Measurements from ENCODE around the gene C1orf159.
"Not testable (repeated sequence)": the region's sequence is repeated elsewhere in the genome, so short reads cannot be mapped to it uniquely, and the experiment has no call there.

The C1orf159 gene

GRCh38 chr1:1115136-1115785, 628 bp downstream of the C1orf159 start:
- no peak for DNase-seq

- DNase-seq: no peak
These were observed 1.5 kb downstream of the C1orf159 start for GRCh38 chr1:1114431-1114830.

GRCh38 chr1:1112237-1112985, 3.5 kb downstream of the C1orf159 start:
- no peak for DNase-seq

- DNase-seq: no peak
These were observed 4.2 kb downstream of the C1orf159 start for GRCh38 chr1:1111516-1112236.

- no peak for DNase-seq
These were observed 5.3 kb downstream of the C1orf159 start for GRCh38 chr1:1110561-1110971.

- no peak for DNase-seq
These were observed 6.1 kb downstream of the C1orf159 start for GRCh38 chr1:1109743-1110142.

GRCh38 chr1:1106510-1107221, 9.2 kb downstream of the C1orf159 start:
- DNase-seq: no peak

GRCh38 chr1:1104152-1104551, 11.7 kb downstream of the C1orf159 start:
- DNase-seq: not testable (repeated sequence)

GRCh38 chr1:1101503-1101902, 14.4 kb downstream of the C1orf159 start:
- DNase-seq: no peak

GRCh38 chr1:1100296-1100695, 15.6 kb downstream of the C1orf159 start:
- no peak for DNase-seq

- DNase-seq: no peak
These were observed 16.2 kb downstream of the C1orf159 start for GRCh38 chr1:1099506-1100183.

- DNase-seq: no peak
These were observed 17.0 kb downstream of the C1orf159 start for GRCh38 chr1:1098681-1099421.

GRCh38 chr1:1096136-1096535, 19.8 kb downstream of the C1orf159 start:
- not testable (repeated sequence) for DNase-seq

- DNase-seq: no peak
These were observed 20.9 kb downstream of the C1orf159 start for GRCh38 chr1:1094981-1095380.

- no peak for DNase-seq
These were observed 22.3 kb downstream of the C1orf159 start for GRCh38 chr1:1093610-1093943.

GRCh38 chr1:1092894-1093609, 22.8 kb downstream of the C1orf159 start:
- DNase-seq: no peak

- no peak for DNase-seq
These were observed 23.6 kb downstream of the C1orf159 start for GRCh38 chr1:1092149-1092855.

- no peak for DNase-seq
These were observed 24.3 kb downstream of the C1orf159 start for GRCh38 chr1:1091344-1092148.

GRCh38 chr1:1090424-1091343, 25.2 kb downstream of the C1orf159 start:
- DNase-seq: no peak
